HFF-Myc (cell line): ENCODE data around the gene SEZ6.

Experiments
- DNase-seq: peaks from one replicate; pipeline ENCODE4 v3.0.0-alpha.2; 2011; ENCODE audit warnings: low read depth; ENCODE audit errors: extremely low read depth
- H3K4me3 ChIP-seq: replicated peaks from 2 replicates; pipeline ENCODE4 v1.5.1; 2011; ENCODE audit warnings: low read depth, mild to moderate bottlenecking, control low read depth, low read length
- CTCF ChIP-seq: IDR thresholded peaks from 2 replicates; pipeline ENCODE4 v1.5.1; 2012; ENCODE audit warnings: mild to moderate bottlenecking, low read depth, low read length, control low read depth; ENCODE audit errors: missing control alignments

The SEZ6 gene

DNA sequence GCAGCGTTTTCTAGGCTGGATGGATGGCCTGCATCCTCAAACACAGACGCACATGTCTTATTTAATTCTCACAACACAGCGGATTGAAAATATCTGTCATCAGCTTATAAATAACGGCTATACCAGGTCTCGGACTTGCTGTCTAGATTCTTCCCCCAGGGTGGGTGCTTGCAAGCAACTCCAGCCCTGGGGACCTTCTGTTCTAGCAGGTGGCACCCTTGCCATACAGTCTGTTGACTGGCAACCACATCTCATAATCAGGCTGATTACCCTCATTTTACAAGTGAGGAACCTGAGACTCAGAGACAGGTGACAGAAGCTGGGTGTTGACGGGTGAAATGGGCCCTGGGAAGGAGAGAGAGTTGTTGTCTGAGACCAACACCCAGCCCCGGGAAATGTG lies 16.2 kb upstream of the SEZ6 start:
- no peak for TF ChIP-seq CTCF
- no peak for DNase-seq
- no peak overlapping the region for H3K4me3 ChIP-seq

DNA sequence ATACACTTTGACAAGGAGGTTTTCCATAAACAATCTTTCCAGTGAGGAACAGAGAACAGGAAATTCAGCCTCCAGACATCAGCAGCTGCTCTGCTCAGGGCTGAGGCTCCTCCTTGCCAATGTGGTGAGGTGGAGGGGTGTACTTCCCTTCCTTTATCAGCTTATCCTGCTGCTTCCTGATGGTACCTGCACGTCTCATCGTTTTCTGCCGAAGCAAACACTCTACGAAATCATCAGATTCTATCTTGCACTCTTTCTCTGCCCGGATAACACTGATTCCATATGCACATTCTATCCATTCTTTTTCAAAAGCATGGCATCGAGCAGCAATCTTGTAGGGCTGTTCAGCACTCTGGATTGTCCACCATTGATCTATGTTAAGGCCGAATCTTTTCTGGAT lies 15.4 kb upstream of the SEZ6 start:
- no peak overlapping the region for H3K4me3 ChIP-seq
- no peak for DNase-seq
- TF ChIP-seq CTCF = no peak

- no peak for DNase-seq
- H3K4me3 ChIP-seq = no peak overlapping the region
- no peak for TF ChIP-seq CTCF
Measured at GRCh38 chr17:29020576-29020975, 14.7 kb upstream of the SEZ6 start.

DNA sequence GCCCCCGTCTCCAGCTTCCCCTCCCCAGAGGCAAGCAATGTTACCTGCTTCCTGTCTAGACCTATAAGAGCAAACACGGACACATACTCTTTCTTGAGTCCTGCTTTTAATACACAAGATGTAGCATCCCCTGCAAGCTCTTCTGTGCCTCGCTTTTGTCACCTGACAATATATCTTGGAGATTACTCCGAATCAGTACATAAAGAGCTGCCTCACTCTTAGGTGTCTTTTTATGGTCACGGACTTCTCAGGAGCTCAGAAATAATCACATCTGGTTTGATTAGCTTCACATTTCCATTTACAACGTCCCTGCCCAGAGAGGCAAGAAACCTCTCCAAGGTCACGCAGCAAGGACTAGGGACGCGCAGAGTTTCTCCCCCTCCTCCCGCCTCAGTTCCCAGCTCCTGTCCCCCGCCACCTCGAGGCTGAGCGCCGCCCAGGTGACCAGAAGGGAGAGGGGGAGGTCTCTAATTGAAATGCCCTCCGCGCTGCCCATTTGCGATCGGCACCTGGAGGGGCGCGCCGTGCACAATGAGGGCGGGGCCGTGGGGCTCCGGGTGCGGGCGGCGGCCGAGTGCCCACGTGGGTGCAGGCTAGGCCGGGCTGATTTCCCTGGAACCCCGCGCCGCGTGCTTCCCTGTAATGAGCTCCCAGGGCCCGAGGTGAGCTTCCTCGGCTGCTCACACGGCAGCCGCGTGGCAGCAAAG lies 13.8 kb upstream of the SEZ6 start:
- DNase-seq = no peak
- H3K4me3 ChIP-seq = no peak overlapping the region
- TF ChIP-seq CTCF = no peak

DNA sequence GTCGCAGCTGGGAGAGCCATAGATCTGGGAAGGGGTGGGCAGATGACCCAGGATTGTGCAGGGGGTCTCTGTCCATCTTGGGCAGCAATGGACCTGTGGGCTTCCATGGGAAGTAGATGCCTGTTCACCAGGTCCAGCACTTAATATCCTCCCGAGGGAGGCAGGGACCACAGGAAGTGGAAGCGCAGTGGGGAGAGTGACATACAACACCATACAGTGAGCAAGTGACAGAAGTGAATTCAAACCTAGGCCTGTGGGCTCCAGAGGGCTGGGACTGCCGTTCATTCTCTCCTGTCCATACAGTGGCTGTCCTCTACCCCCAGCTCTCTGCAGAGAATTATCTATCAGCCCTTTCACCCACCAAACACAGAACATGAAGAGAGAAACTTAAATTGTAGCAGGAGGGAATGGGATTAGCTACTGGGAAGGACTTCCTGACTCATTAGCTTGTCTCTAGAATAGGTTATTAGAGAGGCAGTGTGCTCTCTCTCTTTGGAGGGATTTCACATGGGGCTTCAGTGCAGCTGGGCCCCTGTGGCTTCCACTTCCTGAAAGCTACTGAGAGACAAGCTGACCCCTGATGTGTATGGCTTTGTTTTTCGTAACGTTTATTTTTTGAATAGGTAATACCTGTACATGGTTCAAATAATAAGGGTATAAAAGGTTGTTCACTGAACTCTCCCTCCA lies 13.1 kb upstream of the SEZ6 start:
- H3K4me3 ChIP-seq = no peak overlapping the region
- DNase-seq = no peak
- no peak for TF ChIP-seq CTCF

DNA sequence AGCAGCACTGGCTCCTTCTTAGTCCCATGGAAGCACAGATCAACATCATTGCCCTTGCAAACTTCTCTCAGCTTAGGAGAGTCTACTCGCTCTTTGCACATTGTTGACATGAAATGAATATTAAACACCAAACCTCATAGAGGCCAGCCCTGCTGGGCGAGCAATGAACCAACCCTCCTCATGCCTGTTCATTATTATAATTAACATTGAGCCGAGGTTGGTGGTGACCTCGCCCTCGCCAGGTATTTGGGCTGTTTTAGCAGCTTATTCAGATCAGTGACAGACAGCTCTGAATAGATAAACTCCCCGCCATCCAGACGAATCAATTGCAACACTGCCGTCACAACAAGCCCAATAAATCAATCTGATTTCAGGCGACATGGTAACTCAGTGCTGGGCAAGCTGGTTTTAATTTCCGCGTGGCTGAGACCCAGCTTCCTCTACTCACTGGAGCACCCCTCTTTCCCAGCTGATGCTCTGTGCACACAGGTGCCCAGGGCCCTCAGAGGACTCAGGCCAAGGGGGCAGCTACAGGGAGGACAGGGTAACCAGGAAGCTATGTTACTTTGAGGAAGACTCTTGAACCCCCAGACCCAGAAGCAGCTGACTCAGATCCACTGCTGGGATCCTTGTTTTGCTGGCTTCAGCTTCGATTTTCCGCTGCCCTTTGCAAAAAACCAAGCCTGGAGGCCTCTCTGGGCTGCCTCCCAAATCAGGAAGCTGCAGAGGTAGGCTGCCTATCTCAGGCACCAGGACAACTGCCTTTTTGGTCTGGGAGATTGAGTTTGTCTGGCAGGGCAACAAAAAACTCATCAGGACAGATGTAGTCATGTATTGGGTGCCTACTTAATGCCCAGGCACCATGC lies 10.7 kb upstream of the SEZ6 start:
- no peak overlapping the region for H3K4me3 ChIP-seq
- no peak for DNase-seq
- TF ChIP-seq CTCF = no peak
